Naive thymus-derived CD4-positive, alpha-beta T cell (primary cell): ENCODE data around the gene KCTD12. TPM values are rescaled to one million over a fixed set of nuclear protein-coding genes. Genes with fewer than 3 reads are reported as not detected.

ENCODE experiments used
- ATAC-seq: fragments of 150-1000 bp; cut with Tn5 transposase; 2 replicates; pipeline ENCODE4 v1.10.0; 2021; ENCODE audit warnings: mild to moderate bottlenecking, moderate library complexity
- CTCF ChIA-PET: fragments of 350-600 bp; sonication (Branson Sonifier 250); formaldehyde crosslinking; loops from one replicate; lab custom pipeline; 2021; ENCODE audit warnings: antibody characterized with exemption; lab: Charles Lee
- POLR2A ChIA-PET: fragments of 350-600 bp; sonication (Branson Sonifier 250); formaldehyde crosslinking; loops from one replicate; lab custom pipeline; 2021; ENCODE audit warnings: antibody characterized with exemption, inconsistent platforms; lab: Charles Lee
- DNase-seq, 9 donors: peaks; one replicate each; pipeline versions ENCODE4 v3.0.0 to v3.0.0-alpha.2; 2020 to 2022; ENCODE audit warnings: mixed read lengths in 1 of 9
- H3K27ac ChIP-seq: one replicate; pipeline ENCODE4 v1.7.0; 2013; ENCODE audit warnings: mild to moderate bottlenecking, low read depth, low read length, moderate library complexity
- H3K27me3 ChIP-seq, 2 donors: one replicate each; pipeline ENCODE4 v1.7.0; 2013; ENCODE audit warnings: low read length in 2 of 2, mild to moderate bottlenecking in 2 of 2, moderate library complexity in 2 of 2; ENCODE audit not compliant: control insufficient read depth in 2 of 2, insufficient read depth in 2 of 2
- H3K36me3 ChIP-seq, 3 experiments: 1 replicate in 2 of 3; 2 replicates in 1 of 3; pipeline ENCODE4 v1.7.0; 2013; ENCODE audit warnings: low read length in 3 of 3, mild to moderate bottlenecking in 3 of 3, moderate library complexity in 1 of 3; ENCODE audit not compliant: insufficient read depth in 3 of 3, control insufficient read depth in 2 of 3
- H3K4me1 ChIP-seq, 2 donors: one replicate each; pipeline ENCODE4 v1.7.0; 2013; ENCODE audit warnings: low read length in 2 of 2, mild to moderate bottlenecking in 2 of 2, moderate library complexity in 1 of 2; ENCODE audit not compliant: control insufficient read depth in 2 of 2, insufficient read depth in 2 of 2
- H3K4me3 ChIP-seq: 2 replicates; pipeline ENCODE4 v1.7.0; 2013; ENCODE audit warnings: mild to moderate bottlenecking, low read length
- H3K9me3 ChIP-seq, 3 experiments: 1 replicate in 2 of 3; 2 replicates in 1 of 3; pipeline ENCODE4 v1.7.0; 2013; ENCODE audit warnings: low read length in 3 of 3; ENCODE audit not compliant: control insufficient read depth in 2 of 3
- H3K27ac Mint-ChIP-seq, 9 donors: one replicate each; pipeline ENCODE4 v1.8.0; 2020 to 2022; ENCODE audit warnings: mixed read lengths in 9 of 9, mild to moderate bottlenecking in 8 of 9, moderate library complexity in 5 of 9, inconsistent platforms in 2 of 9
- H3K27me3 Mint-ChIP-seq, 5 donors: one replicate each; pipeline ENCODE4 v1.8.0; 2021 to 2022; ENCODE audit warnings: mixed read lengths in 5 of 5, mild to moderate bottlenecking in 1 of 5
- H3K36me3 Mint-ChIP-seq, 5 donors: one replicate each; pipeline ENCODE4 v1.8.0; 2020 to 2022; ENCODE audit warnings: mixed read lengths in 5 of 5, mild to moderate bottlenecking in 3 of 5, inconsistent platforms in 1 of 5
- H3K4me1 Mint-ChIP-seq, 7 donors: one replicate each; pipeline ENCODE4 v1.8.0; 2020 to 2022; ENCODE audit warnings: mixed read lengths in 7 of 7, mild to moderate bottlenecking in 3 of 7, inconsistent platforms in 1 of 7
- H3K4me3 Mint-ChIP-seq, 10 donors: one replicate each; pipeline ENCODE4 v1.8.0; 2020 to 2022; ENCODE audit warnings: mild to moderate bottlenecking in 10 of 10, mixed read lengths in 10 of 10, moderate library complexity in 6 of 10, inconsistent platforms in 2 of 10
- H3K9me3 Mint-ChIP-seq, 11 donors: one replicate each; pipeline ENCODE4 v1.8.0; 2020 to 2022; ENCODE audit warnings: mixed read lengths in 11 of 11, mild to moderate bottlenecking in 4 of 11, inconsistent platforms in 1 of 11, moderate library complexity in 1 of 11
- intact Hi-C, 2 donors: fragments of 100-400 bp; cut with micrococcal nuclease; formaldehyde crosslinking; loops; one replicate each; pipeline ENCODE4 v1.15.1; 2023
- polyA plus RNA-seq, 2 donors: library from polyadenylated mRNA; unstranded; fragments of 300-500 nt; fragmentation: Illumina TruSeq; gene quantifications; one replicate each; pipeline ENCODE4 v1.2.3, GENCODE V29; 2021
- total RNA-seq, 6 experiments: library from RNA in 5 of 6; stranded (reverse) in 5 of 6; gene quantifications; 1 replicate in 5 of 6; 2 replicates in 1 of 6; pipeline ENCODE4 v1.2.3 and lab custom pipeline; 2021 to 2026

Gene KCTD12
- total and polyA plus RNA-seq, 7 experiments from 2014 or later: 0.61 to 48.0 (median 10.2) TPM

- Histone ChIP-seq H3K36me3 (no peaks in the 10 kb centered on the region), H3K4me3 (no peak overlapping the region), H3K27ac (no peak overlapping the region), H3K4me1 (no peaks in the 10 kb centered on the region), H3K9me3 (no peaks in the 10 kb centered on the region), H3K27me3 (no peaks in the 10 kb centered on the region)
- H3K27me3 Mint-ChIP-seq: peaks cover 0 to 25% (median 17%) of the 10 kb centered on the region in 5 donors
- no peaks in the 10 kb centered on the region for H3K36me3 Mint-ChIP-seq
- no peak for DNase-seq
- POLR2A ChIA-PET: no interaction called here
- H3K4me1 Mint-ChIP-seq: no peaks in the 10 kb centered on the region
- no peak overlapping the region for H3K27ac Mint-ChIP-seq
- intact Hi-C loops: no loop called here
- no peak for ATAC-seq
- no peak overlapping the region for H3K4me3 Mint-ChIP-seq
- CTCF ChIA-PET: no interaction called here
- peaks cover 0 to 11% (median 2%) of the 10 kb centered on the region in 11 donors for H3K9me3 Mint-ChIP-seq
Observed at GRCh38 chr13:76861859-76862258, 24.3 kb downstream of the KCTD12 start.

GRCh38 chr13:76860706-76861105 lies 25.5 kb downstream of the KCTD12 start:
- Mint-ChIP-seq H3K27me3 (peaks cover 0 to 18% (median 13%) of the 10 kb centered on the region in 5 donors), H3K27ac (no peak overlapping the region), H3K4me1 (no peaks in the 10 kb centered on the region), H3K36me3 (no peaks in the 10 kb centered on the region), H3K9me3 (peaks cover 0 to 11% (median 2%) of the 10 kb centered on the region in 11 donors), H3K4me3 (no peak overlapping the region)
- POLR2A ChIA-PET: interaction anchor here (1.1 kb wide), 1 partner anchor 17 kb away, joined by 4 read pairs; no protein-coding TSS in a partner anchor
- no peaks in the 10 kb centered on the region for H3K4me1 ChIP-seq
- H3K27me3 ChIP-seq: no peaks in the 10 kb centered on the region
- H3K27ac ChIP-seq: no peak overlapping the region
- CTCF ChIA-PET: no interaction called here
- H3K4me3 ChIP-seq: no peak overlapping the region
- intact Hi-C loops: no loop called here
- ATAC-seq (no peak), DNase-seq (no peak)
- no peaks in the 10 kb centered on the region for H3K9me3 ChIP-seq
- H3K36me3 ChIP-seq: no peaks in the 10 kb centered on the region

- no peaks in the 10 kb centered on the region for H3K27me3 Mint-ChIP-seq
- intact Hi-C loops: no loop called here
- H3K4me1 ChIP-seq: no peaks in the 10 kb centered on the region
- H3K36me3 Mint-ChIP-seq: no peaks in the 10 kb centered on the region
- ATAC-seq (no peak), DNase-seq (no peak)
- no peaks in the 10 kb centered on the region for H3K4me1 Mint-ChIP-seq
- no peaks in the 10 kb centered on the region for H3K9me3 ChIP-seq
- H3K9me3 Mint-ChIP-seq: peaks cover 0 to 7% (median 2%) of the 10 kb centered on the region in 11 donors
- CTCF ChIA-PET: no interaction called here
- H3K4me3 ChIP-seq: no peak overlapping the region
- H3K27ac Mint-ChIP-seq: no peak overlapping the region
- H3K27ac ChIP-seq: no peak overlapping the region
- no peak overlapping the region for H3K4me3 Mint-ChIP-seq
- no peaks in the 10 kb centered on the region for H3K27me3 ChIP-seq
- no peaks in the 10 kb centered on the region for H3K36me3 ChIP-seq
- POLR2A ChIA-PET: no interaction called here
Observed at GRCh38 chr13:76854894-76855293, 31.3 kb downstream of the KCTD12 start.

- H3K4me3 ChIP-seq: no peak overlapping the region
- no peaks in the 10 kb centered on the region for H3K9me3 ChIP-seq
- Mint-ChIP-seq H3K4me3 (no peak overlapping the region), H3K4me1 (peaks cover 0 to 2% (median 0%) of the 10 kb centered on the region in 7 donors), H3K36me3 (no peaks in the 10 kb centered on the region), H3K27me3 (no peaks in the 10 kb centered on the region), H3K9me3 (peaks cover 0 to 4% (median under 1%) of the 10 kb centered on the region in 11 donors), H3K27ac (no peak overlapping the region)
- no peaks in the 10 kb centered on the region for H3K27me3 ChIP-seq
- no peaks in the 10 kb centered on the region for H3K4me1 ChIP-seq
- ChIA-PET CTCF (interaction anchor here (0.7 kb wide), 1 partner anchor 82 kb away, joined by 3 read pairs; no protein-coding TSS in a partner anchor), POLR2A (no interaction called here)
- DNase-seq: no peak
- no peak overlapping the region for H3K27ac ChIP-seq
- intact Hi-C loops: no loop called here
- no peak for ATAC-seq
- no peaks in the 10 kb centered on the region for H3K36me3 ChIP-seq
Observed at GRCh38 chr13:76853921-76854608, 32.1 kb downstream of the KCTD12 start.

GRCh38 chr13:76853481-76853880 lies 32.7 kb downstream of the KCTD12 start:
- DNase-seq (no peak), ATAC-seq (no peak)
- no peak overlapping the region for H3K27ac Mint-ChIP-seq
- no peaks in the 10 kb centered on the region for H3K36me3 ChIP-seq
- ChIA-PET POLR2A (no interaction called here), CTCF (no interaction called here)
- peaks cover 0 to 4% (median 0%) of the 10 kb centered on the region in 11 donors for H3K9me3 Mint-ChIP-seq
- H3K4me1 Mint-ChIP-seq: peaks cover 0 to 2% (median 0%) of the 10 kb centered on the region in 7 donors
- intact Hi-C loops: no loop called here
- H3K27ac ChIP-seq: no peak overlapping the region
- no peaks in the 10 kb centered on the region for H3K4me1 ChIP-seq
- no peak overlapping the region for H3K4me3 Mint-ChIP-seq
- H3K36me3 Mint-ChIP-seq: no peaks in the 10 kb centered on the region
- H3K27me3 ChIP-seq: no peaks in the 10 kb centered on the region
- H3K4me3 ChIP-seq: no peak overlapping the region
- no peaks in the 10 kb centered on the region for H3K27me3 Mint-ChIP-seq
- H3K9me3 ChIP-seq: no peaks in the 10 kb centered on the region

GRCh38 chr13:76852986-76853385 lies 33.2 kb downstream of the KCTD12 start:
- Histone ChIP-seq H3K4me1 (no peaks in the 10 kb centered on the region), H3K9me3 (no peaks in the 10 kb centered on the region), H3K27ac (no peak overlapping the region), H3K36me3 (no peaks in the 10 kb centered on the region), H3K27me3 (no peaks in the 10 kb centered on the region), H3K4me3 (no peak overlapping the region)
- DNase-seq (no peak), ATAC-seq (no peak)
- POLR2A ChIA-PET: interaction anchor here (0.5 kb wide), 1 partner anchor 575 kb away, joined by 3 read pairs; no protein-coding TSS in a partner anchor
- CTCF ChIA-PET: no interaction called here
- intact Hi-C loops: no loop called here
- Mint-ChIP-seq H3K9me3 (peaks cover 0 to 3% (median 0%) of the 10 kb centered on the region in 11 donors), H3K4me3 (no peak overlapping the region), H3K27me3 (no peaks in the 10 kb centered on the region), H3K36me3 (no peaks in the 10 kb centered on the region), H3K4me1 (peaks cover 0 to 2% (median 0%) of the 10 kb centered on the region in 7 donors), H3K27ac (no peak overlapping the region)

GRCh38 chr13:76851961-76852360 lies 34.2 kb downstream of the KCTD12 start:
- Histone ChIP-seq H3K36me3 (no peaks in the 10 kb centered on the region), H3K27ac (no peak overlapping the region), H3K9me3 (no peaks in the 10 kb centered on the region), H3K4me1 (no peaks in the 10 kb centered on the region), H3K27me3 (no peaks in the 10 kb centered on the region), H3K4me3 (no peak overlapping the region)
- Mint-ChIP-seq H3K36me3 (no peaks in the 10 kb centered on the region), H3K27me3 (peaks cover 0 to 2% (median 0%) of the 10 kb centered on the region in 5 donors), H3K4me3 (no peak overlapping the region), H3K9me3 (peaks cover 0 to 2% (median 0%) of the 10 kb centered on the region in 11 donors), H3K4me1 (peaks cover 0 to 2% (median 0%) of the 10 kb centered on the region in 7 donors), H3K27ac (no peak overlapping the region)
- intact Hi-C loops: no loop called here
- ChIA-PET CTCF (interaction anchor here (0.5 kb wide), 1 partner anchor 1291 kb away, joined by 3 read pairs; no protein-coding TSS in a partner anchor), POLR2A (no interaction called here)
- DNase-seq: no peak
- ATAC-seq: no peak
